H1 (cell line): Measurements from ENCODE around the gene GRIP1. TPM values are rescaled to one million over a fixed set of nuclear protein-coding genes. Genes with fewer than 3 reads are reported as not detected.

ENCODE experiments used
- CTCF ChIA-PET: fragments of 300-600 bp; sonication (Branson Sonifier 250); formaldehyde crosslinking; loops from one replicate; lab custom pipeline; 2021; ENCODE audit not compliant: partially characterized antibody; lab: Charles Lee
- POLR2A ChIA-PET: fragments of 300-600 bp; sonication (Branson Sonifier 250); formaldehyde crosslinking; loops from one replicate; lab custom pipeline; 2021; ENCODE audit warnings: inconsistent platforms; ENCODE audit not compliant: partially characterized antibody; lab: Charles Lee
- DNase-seq, 2 experiments: peaks; one replicate each; pipeline versions ENCODE4 v3.0.0 to v3.0.0-alpha.2; 2010 to 2022; ENCODE audit warnings: low spot score in 2 of 2, low read depth in 1 of 2, mixed read lengths in 1 of 2
- FAIRE-seq: peaks from 2 replicates; lab custom pipeline; 2011; peaks lifted over from hg19 to GRCh38; lab: Jason Lieb, UNC
- H2AFZ ChIP-seq: 2 replicates; pipeline ENCODE4 v1.8.1; 2012; ENCODE audit warnings: low read length, inconsistent platforms
- H2AK5ac ChIP-seq: 2 replicates; pipeline ENCODE4 v1.6.1; 2013; ENCODE audit warnings: low read depth, low read length
- H2BK120ac ChIP-seq: replicated peaks from 2 replicates; pipeline ENCODE3; 2013; ENCODE audit warnings: low read depth, low read length, inconsistent platforms
- H2BK12ac ChIP-seq: 2 replicates; pipeline ENCODE4 v1.6.1; 2013; ENCODE audit warnings: low read depth, low read length
- H2BK15ac ChIP-seq: 2 replicates; pipeline ENCODE4 v1.6.1; 2013; ENCODE audit warnings: low read length
- H2BK20ac ChIP-seq: 2 replicates; pipeline ENCODE4 v1.6.1; 2013; ENCODE audit warnings: low read length
- H2BK5ac ChIP-seq: 2 replicates; pipeline ENCODE4 v1.6.1; 2013; ENCODE audit warnings: low read depth, low read length
- H3K14ac ChIP-seq: 2 replicates; pipeline ENCODE4 v1.6.1; 2013; ENCODE audit warnings: inconsistent platforms; ENCODE audit not compliant: insufficient read length
- H3K18ac ChIP-seq: 2 replicates; pipeline ENCODE4 v1.6.1; 2013; ENCODE audit warnings: low read length; ENCODE audit errors: extremely low read depth
- H3K23ac ChIP-seq: 2 replicates; pipeline ENCODE4 v1.6.1; 2013; ENCODE audit warnings: inconsistent platforms; ENCODE audit not compliant: insufficient read length
- H3K23me2 ChIP-seq: 2 replicates; pipeline ENCODE4 v1.6.1; 2013; ENCODE audit warnings: low read depth, low read length
- H3K27ac ChIP-seq: 2 replicates; pipeline ENCODE4 v1.6.1; 2011; ENCODE audit warnings: low read depth, low read length, inconsistent platforms
- H3K27me3 ChIP-seq, 4 experiments: replicated peaks in 1 of 4; 1 replicate in 1 of 4; 2 replicates in 3 of 4; pipeline versions ENCODE4 v1.6.1 to v1.8.1; 2011 to 2013; ENCODE audit warnings: low read length in 3 of 4, mild to moderate bottlenecking in 3 of 4, inconsistent platforms in 2 of 4, mixed read lengths in 2 of 4, moderate library complexity in 1 of 4; ENCODE audit not compliant: control insufficient read depth in 3 of 4, insufficient read depth in 3 of 4; ENCODE audit errors: extremely low read depth in 1 of 4
- H3K36me3 ChIP-seq, 4 experiments: 2 replicates each; pipeline versions ENCODE4 v1.6.1 to v1.8.1; 2011 to 2013; ENCODE audit warnings: mild to moderate bottlenecking in 4 of 4, low read length in 3 of 4, moderate library complexity in 2 of 4, control low read depth in 1 of 4, inconsistent platforms in 1 of 4; ENCODE audit not compliant: insufficient read depth in 4 of 4, control insufficient read depth in 2 of 4
- H3K4ac ChIP-seq: replicated peaks from 2 replicates; pipeline ENCODE3; 2013; ENCODE audit warnings: low read length, low read depth, mixed read lengths, inconsistent platforms; ENCODE audit not compliant: insufficient read length
- H3K4me1 ChIP-seq, 4 experiments: replicated peaks in 1 of 4; 1 replicate in 1 of 4; 2 replicates in 3 of 4; pipeline versions ENCODE4 v1.6.1 to v1.8.1; 2011 to 2013; ENCODE audit warnings: low read length in 3 of 4, inconsistent platforms in 2 of 4, mixed read lengths in 1 of 4; ENCODE audit not compliant: insufficient read depth in 4 of 4, control insufficient read depth in 3 of 4
- H3K4me2 ChIP-seq, 2 experiments: 2 replicates each; pipeline versions ENCODE4 v1.6.1 to v1.8.1; 2011 to 2013; ENCODE audit warnings: low read depth in 2 of 2, low read length in 2 of 2, control low read depth in 1 of 2, inconsistent platforms in 1 of 2, mild to moderate bottlenecking in 1 of 2; ENCODE audit not compliant: insufficient read depth in 1 of 2
- H3K4me3 ChIP-seq, 4 experiments: fragments of 200-600, 300-600 bp in 1 of 4; sonication (generic), shearing (Covaris generic), sonication (Bioruptor Twin) in 1 of 4; 2 replicates each; pipeline versions ENCODE4 v1.5.1 to v1.8.1; 2011 to 2016; ENCODE audit warnings: low read length in 4 of 4, low read depth in 3 of 4, control low read depth in 2 of 4, inconsistent platforms in 2 of 4, mild to moderate bottlenecking in 2 of 4, mixed read lengths in 1 of 4, moderate library complexity in 1 of 4; ENCODE audit not compliant: insufficient read depth in 2 of 4; ENCODE audit errors: extremely low read depth in 1 of 4
- H3K56ac ChIP-seq: replicated peaks from 2 replicates; pipeline ENCODE3; 2013; ENCODE audit warnings: low read depth, mild to moderate bottlenecking, mixed read lengths, low read length, inconsistent platforms; ENCODE audit not compliant: insufficient read length
- H3K79me1 ChIP-seq: 2 replicates; pipeline ENCODE4 v1.6.1; 2013; ENCODE audit warnings: low read depth, low read length, control low read depth
- H3K79me2 ChIP-seq, 2 experiments: 2 replicates each; pipeline versions ENCODE4 v1.6.1 to v1.8.1; 2012 to 2013; ENCODE audit warnings: low read length in 2 of 2, mild to moderate bottlenecking in 2 of 2, inconsistent platforms in 1 of 2; ENCODE audit not compliant: insufficient read depth in 2 of 2, control insufficient read depth in 1 of 2
- H3K9ac ChIP-seq, 4 experiments: replicated peaks in 1 of 4; 1 replicate in 1 of 4; 2 replicates in 3 of 4; pipeline versions ENCODE4 v1.6.1 to v1.8.1; 2011 to 2013; ENCODE audit warnings: low read depth in 3 of 4, low read length in 3 of 4, control low read depth in 2 of 4, mild to moderate bottlenecking in 2 of 4, moderate library complexity in 2 of 4, inconsistent platforms in 1 of 4; ENCODE audit errors: extremely low read depth in 1 of 4
- H3K9me3 ChIP-seq, 2 experiments: 2 replicates each; pipeline versions ENCODE4 v1.6.1 to v1.8.1; 2012 to 2013; ENCODE audit warnings: mild to moderate bottlenecking in 2 of 2, moderate library complexity in 2 of 2, control low read depth in 1 of 2, inconsistent platforms in 1 of 2, low read depth in 1 of 2, low read length in 1 of 2, mixed read lengths in 1 of 2; ENCODE audit not compliant: insufficient read depth in 2 of 2
- H4K20me1 ChIP-seq, 2 experiments: replicated peaks in 1 of 2; 2 replicates each; pipeline versions ENCODE3 to v1.8.1; 2011 to 2013; ENCODE audit warnings: inconsistent platforms in 2 of 2, low read length in 2 of 2, mild to moderate bottlenecking in 1 of 2; ENCODE audit not compliant: insufficient read depth in 2 of 2, control insufficient read depth in 1 of 2
- H4K5ac ChIP-seq: 2 replicates; pipeline ENCODE4 v1.6.1; 2013; ENCODE audit warnings: low read length, low read depth, mixed read lengths, inconsistent platforms; ENCODE audit not compliant: insufficient read length
- H4K8ac ChIP-seq: 2 replicates; pipeline ENCODE4 v1.8.0; 2013; ENCODE audit warnings: mild to moderate bottlenecking, moderate library complexity, low read length, inconsistent platforms; ENCODE audit not compliant: insufficient read depth; ENCODE audit errors: extremely low read depth
- H4K91ac ChIP-seq: replicated peaks from 2 replicates; pipeline ENCODE3; 2013; ENCODE audit warnings: low read length, mixed read lengths, inconsistent platforms; ENCODE audit not compliant: insufficient read length
- BCL11A ChIP-seq, 2 experiments: IDR thresholded peaks; one replicate each; pipeline ENCODE4 v1.6.1; 2011; ENCODE audit warnings: low read depth in 2 of 2, low read length in 2 of 2, mild to moderate bottlenecking in 2 of 2
- CBX5 ChIP-seq: fragments of 300-800, 300-1000 bp; sonication (generic); IDR thresholded peaks from 2 replicates; pipeline ENCODE4 v1.7.1; 2016; ENCODE audit warnings: antibody characterized with exemption, low read length, low read depth
- CBX8 ChIP-seq: fragments of 300-800, 300-1000 bp; sonication (generic); IDR thresholded peaks from 2 replicates; pipeline ENCODE4 v1.7.1; 2016; ENCODE audit warnings: low read depth, low read length, borderline replicate concordance
- CHD1 ChIP-seq: IDR thresholded peaks from 2 replicates; pipeline ENCODE4 v1.6.1; 2012; ENCODE audit warnings: low read depth, low read length, improper control_type of control experiment
- GABPA ChIP-seq: IDR thresholded peaks from 2 replicates; pipeline ENCODE4 v1.6.1; 2011; ENCODE audit warnings: mild to moderate bottlenecking, low read length, moderate library complexity, borderline replicate concordance; ENCODE audit not compliant: insufficient read depth
- HDAC6 ChIP-seq: IDR thresholded peaks from one replicate; pipeline ENCODE4 v1.7.1; 2012; ENCODE audit warnings: low read depth, mild to moderate bottlenecking, inconsistent platforms, low read length, moderate library complexity
- RAD21 ChIP-seq, 2 experiments: IDR thresholded peaks in 1 of 2; conservative IDR thresholded peaks in 1 of 2; 2 replicates each; pipeline ENCODE4 v1.6.1; 2011; ENCODE audit warnings: low read depth in 2 of 2, low read length in 2 of 2, improper control_type of control experiment in 1 of 2, inconsistent platforms in 1 of 2, mild to moderate bottlenecking in 1 of 2, moderate library complexity in 1 of 2
- SAP30 ChIP-seq: fragments of 300-600 bp; sonication (generic); IDR thresholded peaks from 2 replicates; pipeline ENCODE4 v1.7.1; 2012; ENCODE audit warnings: low read length, moderate library complexity, mild to moderate bottlenecking, inconsistent platforms; ENCODE audit not compliant: insufficient read depth, insufficient replicate concordance
- SP2 ChIP-seq: IDR thresholded peaks from 2 replicates; pipeline ENCODE4 v1.6.1; 2012; ENCODE audit warnings: mild to moderate bottlenecking, low read length, inconsistent platforms
- SP4 ChIP-seq: IDR thresholded peaks from 2 replicates; pipeline ENCODE4 v1.6.1; 2012; ENCODE audit warnings: low read length, inconsistent platforms
- TAF7 ChIP-seq: optimal IDR thresholded peaks from 2 replicates; pipeline ENCODE3; 2011; ENCODE audit warnings: low read depth, mild to moderate bottlenecking, inconsistent platforms, low read length, moderate library complexity, borderline replicate concordance
- TBP ChIP-seq: IDR thresholded peaks from 2 replicates; pipeline ENCODE4 v1.6.1; 2011; ENCODE audit warnings: low read depth, low read length, improper control_type of control experiment
- YY1 ChIP-seq: IDR thresholded peaks from 2 replicates; pipeline ENCODE4 v1.6.1; 2011; ENCODE audit warnings: low read depth, mild to moderate bottlenecking, low read length
- WGBS, 2 experiments: shearing (Covaris generic) in 1 of 2; methylation state at CpG; one replicate each; pipeline versions ENCODE4 v1.1.6 to v1.1.7; 2013 to 2015; ENCODE audit warnings: low lambda C conversion rate in 2 of 2, mixed read lengths in 2 of 2, inconsistent platforms in 1 of 2, low coverage in 1 of 2, missing lambda C conversion rate in 1 of 2; ENCODE audit not compliant: insufficient replicate concordance in 2 of 2, insufficient coverage in 1 of 2, insufficient read length in 1 of 2; ENCODE audit errors: extremely low coverage in 1 of 2, missing lambda C conversion rate in 1 of 2; 5-methylcytosine and 5-hydroxymethylcytosine counted together
- polyA plus RNA-seq, 7 experiments: library from polyadenylated mRNA; depleted of rRNA in 3 of 7; stranded (reverse) in 5 of 7; unstranded in 2 of 7; fragments of >200 nt in 5 of 7; fragments of 200-250 nt in 2 of 7; gene quantifications; 1 replicate in 5 of 7; 2 replicates in 1 of 7; 4 replicates in 1 of 7; pipeline versions ENCODE4 v1.2.1 to v1.2.3, GENCODE V29; 2011 to 2013; ENCODE audit warnings: missing spikeins in 2 of 7, mixed read lengths in 2 of 7
- total RNA-seq: library from RNA; stranded (reverse); fragmentation: NEBNext Ultra II Directional; extraction: Animal tissue kit (Norgen Biotek cat#: 25700); gene quantifications from 2 replicates; pipeline ENCODE4 v1.2.1, GENCODE V29; 2021

The GRIP1 gene
- total and polyA plus RNA-seq, 2 of the 8 experiments (the other 6 are each of a cell fraction or from before 2014, with no cell fraction given), result 4.5 to 27.3 TPM

GRCh38 chr12:66393890-66394289 lies 285.0 kb downstream of the GRIP1 start:
- Histone ChIP-seq H4K8ac (no peak overlapping the region), H2BK120ac (no peak overlapping the region), H3K27ac (no peak overlapping the region), H3K18ac (no peak overlapping the region), H3K4me2 (no peak overlapping the region), H2BK15ac (no peak overlapping the region), H2AK5ac (no peak overlapping the region), H2BK5ac (no peak overlapping the region), H3K23ac (no peak overlapping the region), H3K27me3 (no peaks in the 10 kb centered on the region), H3K79me2 (no peaks in the 10 kb centered on the region), H3K56ac (no peak overlapping the region)
- FAIRE-seq, result no peak
- no peak for TF ChIP-seq SP4
- no peak for TF ChIP-seq RAD21 (IDR thresholded peaks at IDR 0.05 in 1 of 2, conservative IDR thresholded peaks at IDR 0.05 in 1 of 2; ENCODE audit: low read depth in 2 of 2, low read length in 2 of 2)
- TF ChIP-seq YY1, result no peak
- TF ChIP-seq SAP30, result no peak
- no peak for TF ChIP-seq SP2
- TF ChIP-seq GABPA, result no peak
- TF ChIP-seq HDAC6, result no peak
- no peak for TF ChIP-seq CBX8
- no peak for TF ChIP-seq TAF7
- TF ChIP-seq TBP, result no peak
- no peak for TF ChIP-seq BCL11A (IDR thresholded peaks at IDR 0.05; ENCODE audit: low read depth in 2 of 2, low read length in 2 of 2)
- no peak for TF ChIP-seq CBX5
- TF ChIP-seq CHD1, result no peak
- TF ChIP-seq, all 59 proteins: peak for 0
- Histone ChIP-seq H3K9me3 (no peaks in the 10 kb centered on the region), H4K5ac (no peak overlapping the region), H2BK12ac (no peak overlapping the region), H3K23me2 (no peaks in the 10 kb centered on the region), H3K4me1 (no peaks in the 10 kb centered on the region), H3K9ac (no peak overlapping the region), H4K20me1 (no peaks in the 10 kb centered on the region), H3K4me3 (no peak overlapping the region), H2BK20ac (no peak overlapping the region), H3K79me1 (no peaks in the 10 kb centered on the region), H2AFZ (no peak overlapping the region), H3K14ac (no peak overlapping the region), H3K4ac (no peak overlapping the region), H4K91ac (no peak overlapping the region), H3K36me3 (no peaks in the 10 kb centered on the region)
- POLR2A ChIA-PET, result no interaction called here
- CTCF ChIA-PET, result interaction anchor here (1.1 to 2.3 kb wide), 5 partner anchors 9 to 15 kb away, joined by 3 to 7 read pairs (median 4); no protein-coding TSS in a partner anchor
- 68% methylated on average over 5 of the region's 5 CpGs; no CpG with 5 or more reads in 1 of the 2 experiments for WGBS, 2 experiments
- no peak for DNase-seq
